ENCODE results near the gene MYZAP.

The MYZAP gene

DNA sequence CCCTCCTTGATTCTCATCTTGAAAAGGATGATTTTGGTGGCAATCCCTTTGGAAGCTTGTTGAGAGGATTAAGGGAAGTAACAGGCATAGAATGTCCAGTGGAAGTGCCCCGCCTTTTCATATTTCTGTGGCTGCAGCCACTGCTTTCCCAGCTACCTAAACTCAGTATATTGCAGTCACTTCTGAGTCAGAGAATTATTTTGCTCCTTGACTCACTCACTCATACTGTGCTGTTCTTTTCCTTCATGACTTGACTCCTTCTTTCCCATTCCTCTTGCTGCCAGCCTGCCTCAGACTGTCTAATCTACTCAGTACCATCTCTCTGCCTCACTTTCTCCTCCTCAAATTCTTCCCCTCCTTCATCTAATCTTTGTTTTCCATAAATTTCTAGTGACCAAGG lies 88.3 kb downstream of the MYZAP start:
- Histone ChIP-seq H3K4me3 (ENCODE audit: low read depth, low read length) (no peak overlapping the region), H3K9ac (ENCODE audit: low read length) (no peak overlapping the region), H3K36me3 (ENCODE audit: control insufficient read depth, insufficient read depth, low read length) (no peaks in the 10 kb centered on the region), H3K9me3 (ENCODE audit: control insufficient read depth, insufficient read depth, low read depth, low read length) (no peaks in the 10 kb centered on the region), H3K27ac (ENCODE audit: low read depth, low read length) (no peak overlapping the region), H3K27me3 (ENCODE audit: control insufficient read depth, insufficient read depth, low read length) (no peaks in the 10 kb centered on the region; the same call in 1 of the 2 replicates), H3K4me1 (ENCODE audit: control insufficient read depth, insufficient read depth, low read length) (no peaks in the 10 kb centered on the region)

- Histone ChIP-seq H3K27me3 (ENCODE audit: control insufficient read depth, insufficient read depth, low read length) (no peaks in the 10 kb centered on the region; the same call in 1 of the 2 replicates), H3K4me3 (ENCODE audit: low read depth, low read length) (no peak overlapping the region), H3K9me3 (ENCODE audit: control insufficient read depth, insufficient read depth, low read depth, low read length) (no peaks in the 10 kb centered on the region), H3K9ac (ENCODE audit: low read length) (no peak overlapping the region), H3K36me3 (ENCODE audit: control insufficient read depth, insufficient read depth, low read length) (no peaks in the 10 kb centered on the region), H3K4me1 (ENCODE audit: control insufficient read depth, insufficient read depth, low read length) (no peaks in the 10 kb centered on the region), H3K27ac (ENCODE audit: low read depth, low read length) (no peak overlapping the region)
Measured at GRCh38 chr15:57681011-57681410, 89.3 kb downstream of the MYZAP start.

DNA sequence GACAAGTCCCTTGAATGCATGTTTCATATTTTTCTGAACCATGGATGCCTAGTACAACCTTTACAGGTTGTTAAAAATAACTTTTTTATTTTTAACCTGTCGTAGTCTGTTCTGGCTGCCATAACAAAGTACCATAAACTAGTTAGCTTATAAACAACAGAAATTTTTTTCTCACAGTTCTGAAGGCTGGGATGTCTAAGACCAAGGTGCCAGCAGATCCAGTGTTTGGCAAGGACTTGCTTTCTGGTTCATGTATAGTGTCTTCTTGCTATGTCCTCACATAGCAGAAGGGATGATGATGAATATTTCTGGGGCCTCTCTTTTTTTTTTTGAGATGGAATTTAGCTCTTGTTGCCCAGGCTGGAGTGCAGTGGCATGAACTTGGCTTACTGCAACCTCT lies 91.8 kb downstream of the MYZAP start:
- no peaks in the 10 kb centered on the region for H3K9me3 ChIP-seq (ENCODE audit: control insufficient read depth, insufficient read depth, low read depth, low read length)
- H3K4me1 ChIP-seq (ENCODE audit: control insufficient read depth, insufficient read depth, low read length) = no peaks in the 10 kb centered on the region
- H3K4me3 ChIP-seq (ENCODE audit: low read depth, low read length) = no peak overlapping the region
- no peak overlapping the region for H3K9ac ChIP-seq (ENCODE audit: low read length)
- H3K36me3 ChIP-seq (ENCODE audit: control insufficient read depth, insufficient read depth, low read length) = no peaks in the 10 kb centered on the region
- no peaks in the 10 kb centered on the region; the same call in 1 of the 2 replicates for H3K27me3 ChIP-seq (ENCODE audit: control insufficient read depth, insufficient read depth, low read length)
- H3K27ac ChIP-seq (ENCODE audit: low read depth, low read length) = no peak overlapping the region

GRCh38 chr15:57684491-57685151 lies 92.9 kb downstream of the MYZAP start:
- H3K9ac ChIP-seq (ENCODE audit: low read length) = no peak overlapping the region
- H3K4me3 ChIP-seq (ENCODE audit: low read depth, low read length) = no peak overlapping the region
- no peaks in the 10 kb centered on the region for H3K9me3 ChIP-seq (ENCODE audit: control insufficient read depth, insufficient read depth, low read depth, low read length)
- no peak overlapping the region for H3K27ac ChIP-seq (ENCODE audit: low read depth, low read length)
- H3K36me3 ChIP-seq (ENCODE audit: control insufficient read depth, insufficient read depth, low read length) = no peaks in the 10 kb centered on the region
- no peaks in the 10 kb centered on the region for H3K27me3 ChIP-seq (ENCODE audit: control insufficient read depth, insufficient read depth, low read length)
- H3K4me1 ChIP-seq (ENCODE audit: control insufficient read depth, insufficient read depth, low read length) = no peaks in the 10 kb centered on the region

DNA sequence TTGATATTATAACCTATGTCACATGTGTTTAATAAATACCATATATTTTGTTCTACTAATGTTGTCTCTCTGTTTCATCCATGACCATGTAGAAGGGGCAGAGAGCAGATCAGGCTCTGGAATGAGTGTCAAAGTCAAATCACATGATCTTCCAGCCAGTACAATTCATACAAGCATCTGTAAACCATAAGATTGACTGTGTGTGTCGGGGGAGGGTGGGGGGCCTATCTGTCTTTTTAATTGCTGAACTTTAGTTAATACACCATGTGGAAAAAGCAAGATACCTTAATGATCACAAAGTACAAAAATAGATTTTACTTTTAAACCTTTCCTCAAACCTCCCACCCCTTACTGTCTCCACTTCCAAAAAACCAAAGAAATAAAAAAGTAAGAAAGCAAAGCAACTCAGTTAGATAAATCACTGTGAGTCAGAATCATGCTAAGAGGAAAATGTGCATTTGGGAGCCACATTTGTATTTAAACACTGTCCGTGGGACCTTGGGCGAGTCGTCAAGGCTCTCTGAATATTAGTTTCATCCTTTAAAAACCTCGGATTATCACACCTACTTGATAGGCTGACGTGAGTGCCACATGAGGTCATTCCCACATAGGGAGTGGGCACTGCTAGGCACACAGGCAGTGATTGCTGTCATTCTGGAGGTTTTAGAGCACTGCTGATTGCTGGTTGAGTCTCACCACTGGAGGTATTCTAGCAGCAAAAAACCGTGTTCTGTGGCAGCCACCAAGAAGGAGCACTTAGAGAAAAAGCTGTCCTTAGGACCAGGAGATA lies 93.8 kb downstream of the MYZAP start:
- Histone ChIP-seq H3K9me3 (ENCODE audit: control insufficient read depth, insufficient read depth, low read depth, low read length) (no peaks in the 10 kb centered on the region), H3K4me1 (ENCODE audit: control insufficient read depth, insufficient read depth, low read length) (no peaks in the 10 kb centered on the region), H3K27ac (ENCODE audit: low read depth, low read length) (no peak overlapping the region), H3K9ac (ENCODE audit: low read length) (no peak overlapping the region), H3K4me3 (ENCODE audit: low read depth, low read length) (no peak overlapping the region), H3K27me3 (ENCODE audit: control insufficient read depth, insufficient read depth, low read length) (no peaks in the 10 kb centered on the region), H3K36me3 (ENCODE audit: control insufficient read depth, insufficient read depth, low read length) (no peaks in the 10 kb centered on the region)

- Histone ChIP-seq H3K4me1 (ENCODE audit: control insufficient read depth, insufficient read depth, low read length) (no peaks in the 10 kb centered on the region), H3K27ac (ENCODE audit: low read depth, low read length) (no peak overlapping the region), H3K36me3 (ENCODE audit: control insufficient read depth, insufficient read depth, low read length) (no peaks in the 10 kb centered on the region), H3K9me3 (ENCODE audit: control insufficient read depth, insufficient read depth, low read depth, low read length) (no peaks in the 10 kb centered on the region), H3K4me3 (ENCODE audit: low read depth, low read length) (no peak overlapping the region), H3K9ac (ENCODE audit: low read length) (no peak overlapping the region), H3K27me3 (ENCODE audit: control insufficient read depth, insufficient read depth, low read length) (no peaks in the 10 kb centered on the region)
Measured at GRCh38 chr15:57686657-57687056, 95.0 kb downstream of the MYZAP start.

GRCh38 chr15:57690341-57690966 lies 98.8 kb downstream of the MYZAP start:
- Histone ChIP-seq H3K4me3 (ENCODE audit: low read depth, low read length) (no peak overlapping the region), H3K27me3 (ENCODE audit: control insufficient read depth, insufficient read depth, low read length) (no peaks in the 10 kb centered on the region), H3K27ac (ENCODE audit: low read depth, low read length) (no peak overlapping the region), H3K36me3 (ENCODE audit: control insufficient read depth, insufficient read depth, low read length) (no peaks in the 10 kb centered on the region), H3K9ac (ENCODE audit: low read length) (no peak overlapping the region), H3K4me1 (ENCODE audit: control insufficient read depth, insufficient read depth, low read length) (no peaks in the 10 kb centered on the region), H3K9me3 (ENCODE audit: control insufficient read depth, insufficient read depth, low read depth, low read length) (no peaks in the 10 kb centered on the region)

- Histone ChIP-seq H3K4me1 (ENCODE audit: control insufficient read depth, insufficient read depth, low read length) (no peaks in the 10 kb centered on the region), H3K4me3 (ENCODE audit: low read depth, low read length) (no peak overlapping the region), H3K27ac (ENCODE audit: low read depth, low read length) (no peak overlapping the region), H3K9ac (ENCODE audit: low read length) (no peak overlapping the region), H3K36me3 (ENCODE audit: control insufficient read depth, insufficient read depth, low read length) (no peaks in the 10 kb centered on the region), H3K9me3 (ENCODE audit: control insufficient read depth, insufficient read depth, low read depth, low read length) (no peaks in the 10 kb centered on the region), H3K27me3 (ENCODE audit: control insufficient read depth, insufficient read depth, low read length) (no peaks in the 10 kb centered on the region)
Measured at GRCh38 chr15:57691082-57691481, 99.4 kb downstream of the MYZAP start.

- H3K27me3 ChIP-seq (ENCODE audit: control insufficient read depth, insufficient read depth, low read length) = no peaks in the 10 kb centered on the region
- H3K9me3 ChIP-seq (ENCODE audit: control insufficient read depth, insufficient read depth, low read depth, low read length) = no peaks in the 10 kb centered on the region
- no peak overlapping the region for H3K4me3 ChIP-seq (ENCODE audit: low read depth, low read length)
- H3K4me1 ChIP-seq (ENCODE audit: control insufficient read depth, insufficient read depth, low read length) = no peaks in the 10 kb centered on the region
- H3K9ac ChIP-seq (ENCODE audit: low read length) = no peak overlapping the region
- H3K36me3 ChIP-seq (ENCODE audit: control insufficient read depth, insufficient read depth, low read length) = no peaks in the 10 kb centered on the region
- no peak overlapping the region for H3K27ac ChIP-seq (ENCODE audit: low read depth, low read length)
Measured at GRCh38 chr15:57692709-57693108, 101.0 kb downstream of the MYZAP start.

DNA sequence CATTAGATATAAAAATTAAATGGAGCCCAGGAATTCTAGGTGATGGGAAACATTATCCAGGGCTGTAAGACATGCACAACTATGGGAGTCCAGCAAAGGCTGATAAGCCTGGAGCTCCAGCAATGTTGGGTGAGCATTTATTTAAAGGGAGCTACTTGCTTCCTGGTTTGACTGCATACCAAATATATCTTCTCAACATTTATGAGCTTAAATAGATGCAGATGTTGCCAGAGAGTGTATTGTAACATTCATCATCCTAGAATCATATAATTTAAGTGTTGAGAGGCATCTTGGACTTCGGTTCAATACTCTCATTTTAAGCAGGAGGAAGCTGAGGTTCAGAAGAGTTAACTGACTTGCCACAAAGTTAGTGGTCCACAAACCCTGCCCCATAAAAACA lies 102.6 kb downstream of the MYZAP start:
- Histone ChIP-seq H3K27ac (ENCODE audit: low read depth, low read length) (no peak overlapping the region), H3K36me3 (ENCODE audit: control insufficient read depth, insufficient read depth, low read length) (no peaks in the 10 kb centered on the region)

DNA sequence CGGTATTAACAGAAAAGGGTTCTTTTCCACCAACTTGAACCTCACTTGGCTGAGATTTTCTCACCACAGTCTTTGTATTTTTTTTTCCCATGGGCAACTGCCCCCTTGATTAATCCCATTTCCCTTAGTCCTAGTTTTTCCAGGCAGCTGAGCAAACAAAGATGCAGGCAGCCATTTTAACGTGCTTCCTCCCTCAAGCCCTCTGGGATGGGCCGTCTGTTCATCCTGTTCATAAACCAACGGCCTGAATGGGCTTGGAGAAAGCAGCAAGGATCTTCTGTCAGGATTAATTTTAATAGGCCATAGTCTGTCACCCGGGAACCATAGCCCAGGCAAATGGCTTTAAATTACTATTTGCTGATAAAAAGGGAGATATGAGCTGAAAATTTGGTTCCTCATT lies 104.4 kb downstream of the MYZAP start:
- Histone ChIP-seq H3K27me3 (ENCODE audit: control insufficient read depth, insufficient read depth, low read length) (peaks cover 6% of the 10 kb centered on the region; the same call in 1 of the 2 replicates), H3K4me3 (ENCODE audit: low read depth, low read length) (no peak overlapping the region), H3K4me1 (ENCODE audit: control insufficient read depth, insufficient read depth, low read length) (no peaks in the 10 kb centered on the region), H3K27ac (ENCODE audit: low read depth, low read length) (no peak overlapping the region), H3K36me3 (ENCODE audit: control insufficient read depth, insufficient read depth, low read length) (no peaks in the 10 kb centered on the region), H3K9ac (ENCODE audit: low read length) (no peak overlapping the region), H3K9me3 (ENCODE audit: control insufficient read depth, insufficient read depth, low read depth, low read length) (no peaks in the 10 kb centered on the region)

More for the DNA sequence above, 102.6 kb downstream of the MYZAP start:
- Histone ChIP-seq H3K9me3 (ENCODE audit: control insufficient read depth, insufficient read depth, low read depth, low read length) (no peaks in the 10 kb centered on the region), H3K9ac (ENCODE audit: low read length) (no peak overlapping the region), H3K27me3 (ENCODE audit: control insufficient read depth, insufficient read depth, low read length) (no peaks in the 10 kb centered on the region), H3K4me1 (ENCODE audit: control insufficient read depth, insufficient read depth, low read length) (no peaks in the 10 kb centered on the region), H3K4me3 (ENCODE audit: low read depth, low read length) (no peak overlapping the region)
